ENCODE results near the gene PNKD. TPM values are rescaled to one million over a fixed set of nuclear protein-coding genes. Genes with fewer than 3 reads are reported as not detected.

The PNKD gene
- total RNA-seq, 1 experiment from 2014 or later: 58.1 TPM

GRCh38 chr2:218315397-218315796 lies 45.1 kb downstream of the PNKD start (continued):
- no peak for TF ChIP-seq ZNF274 (IDR thresholded peaks at IDR 0.05; ENCODE audit: low read depth, low read length)

- Histone ChIP-seq H3K9me3 (ENCODE audit: control insufficient read depth in 1 of 2, insufficient read depth in 1 of 2, low read depth in 1 of 2, low read length in 2 of 2) (no peaks in the 10 kb centered on the region), H3K4me1 (ENCODE audit: control insufficient read depth in 1 of 2, insufficient read depth in 2 of 2, low read length in 2 of 2) (peaks cover 2 to 12% of the 10 kb centered on the region in 2 experiments; a peak in 3 of 4 replicates), H3K4me2 (ENCODE audit: low read length) (no peak overlapping the region), H3K27ac (ENCODE audit: low read depth, low read length) (no peak overlapping the region), H3K4me3 (replicated peaks in 1 of 2; ENCODE audit: low read depth in 1 of 2, low read length in 2 of 2) (no peak overlapping the region), H3K27me3 (ENCODE audit: insufficient read depth, low read length) (no peaks in the 10 kb centered on the region), H4K20me1 (ENCODE audit: insufficient read depth) (no peaks in the 10 kb centered on the region), H2AFZ (ENCODE audit: low read depth, low read length, poor library complexity, severe bottlenecking) (no peak overlapping the region), H3K79me2 (ENCODE audit: insufficient read depth, low read length) (no peaks in the 10 kb centered on the region), H3K9me2 (ENCODE audit: insufficient read depth) (no peaks in the 10 kb centered on the region), H3K36me3 (ENCODE audit: control insufficient read depth in 1 of 2, insufficient read depth in 2 of 2, low read length in 2 of 2) (no peaks in the 10 kb centered on the region), H3K9ac (ENCODE audit: low read length) (no peak overlapping the region)
- intact Hi-C loops (cut with micrococcal nuclease): no loop called here
- no peak for DNase-seq (ENCODE audit: low read depth, low spot score)
- BruUV-seq (replicated peaks): no TSS peak
- TF ChIP-seq SP1 (IDR thresholded peaks at IDR 0.05; ENCODE audit: low read depth): no peak
- TF ChIP-seq TCF7L2 (IDR thresholded peaks at IDR 0.05; ENCODE audit: borderline replicate concordance, extremely low read depth, insufficient read depth, insufficient read length): no peak
- no peak for TF ChIP-seq ZNF274 (IDR thresholded peaks at IDR 0.05; ENCODE audit: low read depth, low read length)
- TF ChIP-seq EGR1 (IDR thresholded peaks at IDR 0.05; ENCODE audit: low read depth): no peak
- TF ChIP-seq CEBPB (IDR thresholded peaks at IDR 0.05; ENCODE audit: low read depth): no peak
- TF ChIP-seq ATF3 (IDR thresholded peaks at IDR 0.05): no peak
- no peak for TF ChIP-seq EZH2phosphoT487 (IDR thresholded peaks at IDR 0.05; ENCODE audit: borderline replicate concordance)
- no peak for TF ChIP-seq REST (IDR thresholded peaks at IDR 0.05; ENCODE audit: low read depth)
- TF ChIP-seq ZFX (IDR thresholded peaks at IDR 0.05): no peak
- no peak for TF ChIP-seq POLR2A (IDR thresholded peaks at IDR 0.05; ENCODE audit: borderline replicate concordance, extremely low read depth, insufficient read depth, insufficient read length)
- no peak for TF ChIP-seq RAD21 (IDR thresholded peaks at IDR 0.05; ENCODE audit: low read depth)
- TF ChIP-seq POLR2AphosphoS5 (IDR thresholded peaks at IDR 0.05; ENCODE audit: low read depth, low read length): no peak
- TF ChIP-seq SRF (IDR thresholded peaks at IDR 0.05; ENCODE audit: low read depth): no peak
- TF ChIP-seq MAX (IDR thresholded peaks at IDR 0.05): no peak
- TF ChIP-seq CBX3 (IDR thresholded peaks at IDR 0.05; ENCODE audit: low read depth): no peak
- TF ChIP-seq YY1 (IDR thresholded peaks at IDR 0.05; ENCODE audit: extremely low read depth, insufficient replicate concordance, low read depth, low read length): no peak
- no peak for TF ChIP-seq EZH2 (IDR thresholded peaks at IDR 0.05)
- no peak for TF ChIP-seq SIN3A (IDR thresholded peaks at IDR 0.05; ENCODE audit: low read depth)
- no peak for TF ChIP-seq FOSL1 (IDR thresholded peaks at IDR 0.05; ENCODE audit: low read depth)
- CTCF ChIA-PET: no interaction called here
- POLR2A ChIA-PET: no interaction called here
- RAD21 ChIA-PET (ENCODE audit: low non-redundant PET in 1 of 2, low total read pairs in 2 of 2, uncharacterized antibody in 2 of 2, unreplicated experiment in 2 of 2): no interaction called here
- ATAC-seq: no peak
Measured at GRCh38 chr2:218317303-218317630, 46.9 kb downstream of the PNKD start.
